Esophagus (tissue), 2 donors: ENCODE measurements around the gene HIP1. TPM values are rescaled to one million over a fixed set of nuclear protein-coding genes. Genes with fewer than 3 reads are reported as not detected.
"Not testable (repeated sequence)": the region's sequence is repeated elsewhere in the genome, so short reads cannot be mapped to it uniquely, and the experiment has no call there.

Experiments
- H3K27ac ChIP-seq, 2 donors: one replicate each; pipeline ENCODE4 v1.5.1; 2013; ENCODE audit warnings: low read depth in 2 of 2, mild to moderate bottlenecking in 2 of 2, inconsistent platforms in 1 of 2, low read length in 1 of 2, moderate library complexity in 1 of 2
- H3K27me3 ChIP-seq, 2 donors: one replicate each; pipeline ENCODE4 v1.6.1; 2013; ENCODE audit warnings: low read length in 2 of 2, control low read depth in 1 of 2, mild to moderate bottlenecking in 1 of 2; ENCODE audit not compliant: insufficient read depth in 2 of 2, control insufficient read depth in 1 of 2
- H3K36me3 ChIP-seq, 2 donors: one replicate each; pipeline ENCODE4 v1.6.1; 2013; ENCODE audit warnings: low read length in 1 of 2; ENCODE audit not compliant: control insufficient read depth in 2 of 2, insufficient read depth in 2 of 2
- H3K4me1 ChIP-seq, 2 donors: one replicate each; pipeline ENCODE4 v1.6.1; 2013; ENCODE audit warnings: low read length in 1 of 2; ENCODE audit not compliant: control insufficient read depth in 2 of 2, insufficient read depth in 2 of 2
- H3K4me3 ChIP-seq, 2 donors: one replicate each; pipeline ENCODE4 v1.5.1; 2013; ENCODE audit warnings: low read length in 2 of 2, mild to moderate bottlenecking in 2 of 2, low read depth in 1 of 2, moderate library complexity in 1 of 2
- H3K9me3 ChIP-seq, 2 donors: one replicate each; pipeline ENCODE4 v1.6.1; 2013; ENCODE audit warnings: mild to moderate bottlenecking in 2 of 2, low read depth in 1 of 2, low read length in 1 of 2, moderate library complexity in 1 of 2; ENCODE audit not compliant: control insufficient read depth in 2 of 2, insufficient read depth in 1 of 2
- WGBS, 2 donors: extraction: QIAGEN DNeasy Blood & Tissue Kit; methylation state at CpG; one replicate each; pipeline ENCODE4 v1.1.7; 2013; 5-methylcytosine and 5-hydroxymethylcytosine counted together
- polyA plus RNA-seq, 2 donors: library from polyadenylated mRNA; stranded (reverse); fragments of 200-250 nt; gene quantifications; one replicate each; pipeline ENCODE4 v1.2.3, GENCODE V29; 2013
- donor health status: healthy with polysubstance abuse.
- donor health status: Bipolar disorder and iron deficiency.

HIP1 gene
- polyA plus RNA-seq, 2 donors = 1.8 to 2.2 TPM

DNA sequence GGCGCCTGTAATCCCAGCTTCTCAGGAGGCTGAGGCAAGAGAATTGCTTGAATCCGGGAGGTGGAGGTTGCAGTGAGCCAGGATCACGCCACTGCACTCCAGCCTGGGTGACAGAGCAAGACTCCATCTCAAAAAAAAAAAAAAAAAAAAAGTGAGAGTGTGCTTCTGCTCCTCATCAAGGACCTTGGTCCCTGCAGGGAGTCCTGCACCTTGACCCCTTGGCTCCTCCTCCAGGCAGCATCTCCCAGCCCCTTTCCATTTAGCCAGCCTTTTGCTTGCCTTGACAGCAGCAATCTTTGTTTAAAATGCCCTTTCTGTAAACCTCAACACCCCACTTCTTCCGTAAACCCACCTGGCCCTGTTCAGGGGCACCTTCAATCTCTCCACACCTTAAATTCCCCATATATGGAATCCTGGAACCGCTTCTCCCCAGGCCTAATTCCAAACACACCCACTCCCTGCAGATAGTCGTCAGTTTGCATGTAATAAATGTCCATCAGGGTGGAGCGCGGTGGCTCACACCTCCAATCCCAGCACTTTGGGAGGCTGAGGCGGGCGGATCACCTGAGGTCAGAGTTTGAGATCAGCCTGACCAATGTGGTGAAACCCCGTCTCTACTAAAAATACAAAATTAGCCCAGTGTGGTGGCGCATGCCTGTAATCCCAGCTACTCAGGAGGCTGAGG is 145.1 kb downstream of the HIP1 start:
- H3K4me3 ChIP-seq, H3K27me3 ChIP-seq, H3K27ac ChIP-seq, H3K9me3 ChIP-seq, H3K4me1 ChIP-seq, H3K36me3 ChIP-seq: not testable (repeated sequence)
- 83 to 94% methylated on average over 11 to 12 of the region's 12 CpGs for WGBS, 2 donors

DNA sequence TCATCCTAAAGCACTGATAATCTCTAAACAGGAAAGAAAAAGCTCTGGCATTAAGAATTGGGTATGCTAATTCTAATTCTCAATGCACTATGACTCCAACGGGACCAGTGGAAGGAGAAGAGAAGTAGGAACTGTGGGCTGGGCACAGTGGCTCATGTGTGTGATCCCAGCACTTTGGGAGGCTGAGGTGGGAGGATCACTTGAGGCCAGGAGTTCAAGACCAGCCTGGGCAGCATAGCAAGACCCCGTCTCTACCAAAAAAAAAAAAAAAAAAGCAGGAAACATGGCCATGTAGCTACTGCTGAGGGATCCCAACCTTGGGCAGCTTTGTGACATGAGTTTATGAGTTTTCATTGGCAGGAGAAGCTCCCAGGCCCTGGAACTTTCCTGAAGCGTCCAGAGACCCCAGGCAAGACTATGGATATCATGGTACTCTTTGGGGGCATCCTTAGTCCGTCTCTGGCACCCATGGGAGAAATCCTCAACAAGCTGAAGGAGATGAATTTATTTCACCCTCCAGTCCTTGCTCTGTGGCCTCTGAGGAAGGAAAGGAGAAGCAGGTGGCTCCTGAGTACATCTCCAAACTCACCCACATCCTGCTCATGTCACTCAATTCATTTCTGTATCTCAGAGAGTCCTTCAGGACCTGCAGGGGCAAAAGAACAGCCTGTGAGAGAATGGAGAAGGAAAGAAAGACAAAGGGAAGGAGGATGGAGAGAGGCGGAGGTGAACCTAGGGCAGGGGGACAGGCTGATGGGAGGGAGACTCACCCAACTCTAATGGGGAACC is 147.1 kb downstream of the HIP1 start:
- H3K27me3 ChIP-seq = no peaks in the 10 kb centered on the region

DNA sequence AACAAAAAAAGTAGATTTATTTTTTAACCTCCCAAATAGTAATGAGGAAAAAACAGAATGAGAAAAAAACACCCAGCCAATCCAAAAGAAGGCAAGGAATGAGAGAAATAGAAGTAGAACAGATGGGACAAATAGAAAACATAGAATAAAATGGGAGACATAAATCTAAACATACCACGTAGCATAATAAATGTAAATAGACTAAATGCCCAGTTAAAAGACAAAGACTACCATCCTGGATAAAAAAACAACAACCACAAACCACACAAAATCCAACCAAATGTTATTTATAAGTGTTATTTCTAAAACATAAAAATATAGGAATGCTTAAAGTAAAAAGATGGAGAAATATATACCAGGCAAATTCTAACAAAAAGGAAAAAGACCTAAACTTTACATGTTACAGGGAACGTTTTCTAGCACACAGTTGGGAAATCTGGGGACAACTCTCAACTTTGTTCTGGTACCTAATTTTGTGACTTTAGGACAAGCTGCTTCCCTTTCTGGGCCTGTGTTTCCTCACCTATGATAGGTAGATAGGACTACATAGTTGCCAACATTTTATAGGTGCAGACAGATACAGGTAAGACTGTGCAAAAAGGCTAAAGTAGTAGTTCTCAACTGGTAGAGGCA is 148.3 kb downstream of the HIP1 start:
- Histone ChIP-seq H3K27ac (no peak overlapping the region), H3K4me3 (no peak overlapping the region), H3K36me3 (peaks cover 0 to 13% of the 10 kb centered on the region in 2 donors), H3K4me1 (no peaks in the 10 kb centered on the region), H3K27me3 (no peaks in the 10 kb centered on the region), H3K9me3 (no peaks in the 10 kb centered on the region)
- whole genome bisulfite sequencing, 2 donors = 91 to 94% methylated on average over 2 of the region's 2 CpGs

More for the DNA sequence above, 147.1 kb downstream of the HIP1 start:
- Histone ChIP-seq H3K4me1 (no peaks in the 10 kb centered on the region), H3K27ac (no peak overlapping the region), H3K4me3 (no peak overlapping the region), H3K36me3 (peaks cover 0 to 9% of the 10 kb centered on the region in 2 donors), H3K9me3 (no peaks in the 10 kb centered on the region)
- 90 to 93% methylated on average over 5 of the region's 5 CpGs for WGBS, 2 donors

DNA sequence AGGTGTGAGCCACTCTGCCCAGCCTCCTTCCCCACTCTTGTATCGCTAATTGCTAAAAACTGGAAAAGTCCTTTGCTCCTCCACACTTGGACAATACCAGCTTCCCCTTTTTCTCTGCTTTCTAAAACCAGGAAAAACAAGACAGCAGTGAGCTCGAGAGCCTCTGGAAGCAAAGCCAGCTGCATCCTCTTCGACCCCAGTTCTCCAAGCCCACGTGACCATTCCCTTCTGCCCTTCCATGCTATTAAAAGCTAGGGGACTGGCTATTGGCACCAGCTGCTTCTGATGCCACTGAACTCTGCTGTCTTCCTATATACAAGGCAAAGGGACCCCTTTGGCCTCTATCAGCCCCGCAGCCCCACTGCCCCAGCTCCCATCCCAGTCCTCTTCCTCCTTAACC is 154.4 kb downstream of the HIP1 start:
- Histone ChIP-seq H3K4me3 (no peak overlapping the region), H3K36me3 (peaks cover 0 to 14% of the 10 kb centered on the region in 2 donors), H3K4me1 (peaks cover 0 to 3% of the 10 kb centered on the region in 2 donors), H3K27ac (no peak overlapping the region), H3K9me3 (no peaks in the 10 kb centered on the region), H3K27me3 (no peaks in the 10 kb centered on the region)
- whole genome bisulfite sequencing, 2 donors = 88% methylated on average over 5 of the region's 5 CpGs

DNA sequence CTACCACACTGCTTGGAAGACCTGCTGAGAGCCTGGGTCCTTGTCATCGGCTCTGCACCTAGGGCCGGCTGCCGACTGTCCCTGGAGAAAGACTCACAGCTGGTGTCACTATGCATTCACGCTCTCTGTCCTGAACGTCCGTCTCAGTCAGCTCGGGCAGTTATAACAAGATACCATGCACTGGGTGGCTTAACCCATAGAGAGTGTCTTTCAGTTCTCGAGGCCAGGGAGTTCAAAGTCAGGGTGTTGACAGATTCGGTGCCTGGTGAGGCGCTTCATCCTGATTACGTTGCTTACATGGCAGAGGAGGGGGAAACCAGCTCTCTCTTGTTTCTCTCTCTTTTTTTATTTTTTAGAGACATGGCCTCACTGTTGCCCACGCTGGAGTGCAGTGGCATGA is 155.5 kb downstream of the HIP1 start:
- H3K4me1 ChIP-seq = peaks cover 0 to 3% of the 10 kb centered on the region in 2 donors
- H3K9me3 ChIP-seq = no peaks in the 10 kb centered on the region
- H3K27me3 ChIP-seq = no peaks in the 10 kb centered on the region
- no peak overlapping the region for H3K4me3 ChIP-seq
- H3K27ac ChIP-seq = no peak overlapping the region
- H3K36me3 ChIP-seq = peaks cover 0 to 12% of the 10 kb centered on the region in 2 donors
- 93 to 96% methylated on average over 12 of the region's 12 CpGs for WGBS, 2 donors

DNA sequence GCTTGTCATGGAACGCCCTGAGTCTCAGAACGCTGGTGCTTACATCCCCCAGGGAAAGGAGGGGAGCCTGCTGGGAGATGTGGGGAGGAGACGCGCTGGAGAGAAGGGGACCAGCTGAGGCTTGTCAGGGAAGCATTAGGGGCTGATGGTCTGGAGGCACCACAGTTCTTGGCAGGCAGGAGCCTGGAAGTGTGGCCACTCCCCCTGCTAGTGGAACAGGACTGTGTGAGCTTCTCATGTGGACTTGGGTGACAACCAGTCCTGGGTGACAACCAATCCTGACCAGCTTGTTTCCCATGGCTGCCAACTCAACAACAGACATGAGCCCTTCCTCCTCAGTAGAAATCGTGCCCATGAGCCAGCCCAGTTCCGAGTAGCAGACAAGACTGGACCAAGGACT is 158.8 kb downstream of the HIP1 start:
- Histone ChIP-seq H3K27me3 (no peaks in the 10 kb centered on the region), H3K36me3 (peaks cover 0 to 8% of the 10 kb centered on the region in 2 donors), H3K4me1 (peaks cover 0 to 3% of the 10 kb centered on the region in 2 donors), H3K4me3 (no peak overlapping the region), H3K27ac (no peak overlapping the region), H3K9me3 (no peaks in the 10 kb centered on the region)
- WGBS, 2 donors = 48 to 69% methylated on average over 6 of the region's 6 CpGs

DNA sequence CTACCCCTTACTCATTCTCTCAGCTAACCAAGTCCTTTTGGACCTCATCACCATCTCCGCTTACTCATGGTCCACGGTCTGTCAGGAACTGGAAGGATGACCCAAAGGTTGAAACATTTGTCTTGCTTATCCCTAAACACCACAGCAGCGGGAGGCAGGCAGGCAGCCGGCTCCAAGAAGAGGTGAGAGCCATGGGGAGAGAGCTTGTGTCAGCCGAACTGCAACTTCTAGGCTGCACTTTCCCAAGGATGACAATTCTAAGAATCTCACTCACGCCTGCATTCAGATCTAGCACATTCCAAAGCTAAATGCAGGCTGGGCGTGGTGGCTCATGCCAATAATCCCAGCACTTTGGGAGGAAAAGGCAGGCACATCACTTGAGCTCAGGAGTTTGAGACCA is 160.7 kb downstream of the HIP1 start:
- no peaks in the 10 kb centered on the region for H3K9me3 ChIP-seq
- 95 to 98% methylated on average over 7 of the region's 7 CpGs for WGBS, 2 donors
- H3K36me3 ChIP-seq = peaks cover 0 to 8% of the 10 kb centered on the region in 2 donors
- no peaks in the 10 kb centered on the region for H3K27me3 ChIP-seq
- H3K4me3 ChIP-seq = no peak overlapping the region
- no peak overlapping the region for H3K27ac ChIP-seq
- peaks cover 0 to 3% of the 10 kb centered on the region in 2 donors for H3K4me1 ChIP-seq

DNA sequence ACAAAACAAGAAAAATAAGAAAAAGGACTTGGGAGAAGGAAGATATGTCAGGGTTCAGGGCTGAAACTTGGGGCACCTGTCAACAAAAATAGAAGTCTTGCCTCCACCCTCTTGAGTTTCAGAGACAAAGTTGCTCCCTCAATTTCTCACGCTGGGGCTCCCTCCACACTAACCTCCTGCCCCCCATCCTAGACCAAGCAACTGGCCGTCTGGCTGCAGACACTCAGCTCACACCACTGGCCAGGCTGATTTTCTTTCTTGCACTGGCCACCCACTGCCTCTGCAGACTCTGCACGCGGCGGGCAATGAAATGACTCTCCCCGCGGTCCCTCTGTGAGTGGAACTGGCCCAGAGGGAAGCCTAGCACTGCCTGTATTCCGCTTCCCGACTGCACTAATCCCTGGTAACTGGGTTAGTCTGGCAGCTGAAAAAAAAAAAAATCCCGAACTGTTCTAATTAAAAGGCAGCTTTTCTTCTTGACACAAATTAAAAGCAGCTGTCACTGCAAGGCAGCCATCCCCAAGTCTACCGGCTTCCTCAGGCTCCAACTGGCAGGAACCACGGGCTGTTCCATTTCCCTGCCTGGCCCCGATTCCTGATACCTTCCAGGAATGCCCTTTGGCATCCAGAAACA is 163.1 kb downstream of the HIP1 start:
- 78 to 84% methylated on average over 13 of the region's 13 CpGs for WGBS, 2 donors
- Histone ChIP-seq H3K27me3 (no peaks in the 10 kb centered on the region), H3K36me3 (peaks cover 0 to 8% of the 10 kb centered on the region in 2 donors), H3K4me3 (no peak overlapping the region), H3K9me3 (no peaks in the 10 kb centered on the region), H3K4me1 (peaks cover 0 to 3% of the 10 kb centered on the region in 2 donors), H3K27ac (no peak overlapping the region)

DNA sequence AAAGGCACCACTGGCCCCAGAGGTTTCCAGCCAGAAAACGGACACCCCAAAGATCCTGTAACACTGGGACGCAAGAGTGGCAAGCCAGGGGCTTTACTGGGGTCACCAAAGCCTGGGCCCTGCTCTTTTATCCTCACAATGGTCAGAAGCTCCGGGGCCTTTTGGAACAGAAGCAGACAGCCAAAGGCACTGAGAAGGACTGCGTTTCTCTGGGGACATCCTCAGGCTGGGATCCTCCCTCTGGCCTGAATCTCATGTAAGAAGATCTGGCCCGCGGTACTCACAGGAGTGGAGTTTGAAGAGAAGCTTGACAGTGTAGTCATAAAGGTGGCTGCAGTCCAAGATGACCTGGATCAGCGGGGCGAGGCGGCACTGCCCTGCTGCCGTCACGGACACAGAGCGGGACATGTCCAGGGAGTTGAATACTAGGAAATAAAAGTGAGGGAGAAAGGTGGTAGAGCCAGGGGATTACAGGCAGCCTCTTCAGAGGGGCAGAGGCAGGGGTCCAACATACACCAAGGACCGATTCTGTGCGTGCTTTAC is 165.2 kb downstream of the HIP1 start:
- Histone ChIP-seq H3K27me3 (no peaks in the 10 kb centered on the region), H3K27ac (no peak overlapping the region), H3K4me3 (no peak overlapping the region), H3K9me3 (no peaks in the 10 kb centered on the region), H3K4me1 (no peaks in the 10 kb centered on the region), H3K36me3 (peaks cover 0 to 6% of the 10 kb centered on the region in 2 donors)
- 90 to 94% methylated on average over 14 of the region's 14 CpGs for WGBS, 2 donors
